HCT116 (cell line): ENCODE results near the gene TGFBR3L.

ENCODE experiments used
- CBX3 ChIP-seq: IDR thresholded peaks from 2 replicates; pipeline ENCODE4 v1.6.1; 2012; ENCODE audit warnings: low read depth
- CEBPB ChIP-seq: IDR thresholded peaks from 2 replicates; pipeline ENCODE4 v1.6.1; 2012; ENCODE audit warnings: low read depth
- POLR2A ChIP-seq: IDR thresholded peaks from 2 replicates; pipeline ENCODE4 v1.7.0; 2011; ENCODE audit warnings: borderline replicate concordance; ENCODE audit not compliant: insufficient read depth, insufficient read length; ENCODE audit errors: extremely low read depth
- POLR2AphosphoS5 ChIP-seq: IDR thresholded peaks from 2 replicates; pipeline ENCODE4 v1.6.1; 2011; ENCODE audit warnings: mild to moderate bottlenecking, low read depth, low read length, moderate library complexity
- RAD21 ChIP-seq: IDR thresholded peaks from 2 replicates; pipeline ENCODE4 v1.6.1; 2012; ENCODE audit warnings: low read depth, mild to moderate bottlenecking
- SRF ChIP-seq: IDR thresholded peaks from 2 replicates; pipeline ENCODE4 v1.6.1; 2012; ENCODE audit warnings: low read depth
- TF ChIP-seq, protein P1 (sequence below), 3 experiments: fragments of 200-600 bp in 1 of 3; sonication (generic) in 1 of 3; IDR thresholded peaks in 2 of 3; conservative IDR thresholded peaks in 1 of 3; 2 replicates each; pipeline ENCODE4 v1.5.1; 2012 to 2017; ENCODE audit warnings: low read depth in 2 of 3, low read length in 2 of 3, antibody characterized with exemption in 1 of 3, borderline replicate concordance in 1 of 3, control low read depth in 1 of 3, mild to moderate bottlenecking in 1 of 3, mixed read lengths in 1 of 3, mixed run types in 1 of 3, moderate library complexity in 1 of 3; ENCODE audit not compliant: insufficient read depth in 1 of 3
- TF ChIP-seq, protein P2 (sequence below): IDR thresholded peaks from 2 replicates; pipeline ENCODE4 v1.6.1; 2011; ENCODE audit warnings: mild to moderate bottlenecking, low read length, moderate library complexity; ENCODE audit not compliant: insufficient replicate concordance; ENCODE audit errors: extremely low read depth

GRCh38 chr19:7961920-7962626 lies 47.4 kb downstream of the TGFBR3L start:
- TF ChIP-seq, protein P1, sequence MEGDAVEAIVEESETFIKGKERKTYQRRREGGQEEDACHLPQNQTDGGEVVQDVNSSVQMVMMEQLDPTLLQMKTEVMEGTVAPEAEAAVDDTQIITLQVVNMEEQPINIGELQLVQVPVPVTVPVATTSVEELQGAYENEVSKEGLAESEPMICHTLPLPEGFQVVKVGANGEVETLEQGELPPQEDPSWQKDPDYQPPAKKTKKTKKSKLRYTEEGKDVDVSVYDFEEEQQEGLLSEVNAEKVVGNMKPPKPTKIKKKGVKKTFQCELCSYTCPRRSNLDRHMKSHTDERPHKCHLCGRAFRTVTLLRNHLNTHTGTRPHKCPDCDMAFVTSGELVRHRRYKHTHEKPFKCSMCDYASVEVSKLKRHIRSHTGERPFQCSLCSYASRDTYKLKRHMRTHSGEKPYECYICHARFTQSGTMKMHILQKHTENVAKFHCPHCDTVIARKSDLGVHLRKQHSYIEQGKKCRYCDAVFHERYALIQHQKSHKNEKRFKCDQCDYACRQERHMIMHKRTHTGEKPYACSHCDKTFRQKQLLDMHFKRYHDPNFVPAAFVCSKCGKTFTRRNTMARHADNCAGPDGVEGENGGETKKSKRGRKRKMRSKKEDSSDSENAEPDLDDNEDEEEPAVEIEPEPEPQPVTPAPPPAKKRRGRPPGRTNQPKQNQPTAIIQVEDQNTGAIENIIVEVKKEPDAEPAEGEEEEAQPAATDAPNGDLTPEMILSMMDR (IDR thresholded peaks at IDR 0.05 in 2 of 3, conservative IDR thresholded peaks at IDR 0.05 in 1 of 3; ENCODE audit: borderline replicate concordance in 1 of 3, insufficient read depth in 1 of 3, low read depth in 2 of 3, low read length in 2 of 3) = no peak
- no peak for TF ChIP-seq SRF
- TF ChIP-seq POLR2AphosphoS5 = no peak
- TF ChIP-seq RAD21 = no peak
- no peak for TF ChIP-seq CBX3
- TF ChIP-seq, protein P2, sequence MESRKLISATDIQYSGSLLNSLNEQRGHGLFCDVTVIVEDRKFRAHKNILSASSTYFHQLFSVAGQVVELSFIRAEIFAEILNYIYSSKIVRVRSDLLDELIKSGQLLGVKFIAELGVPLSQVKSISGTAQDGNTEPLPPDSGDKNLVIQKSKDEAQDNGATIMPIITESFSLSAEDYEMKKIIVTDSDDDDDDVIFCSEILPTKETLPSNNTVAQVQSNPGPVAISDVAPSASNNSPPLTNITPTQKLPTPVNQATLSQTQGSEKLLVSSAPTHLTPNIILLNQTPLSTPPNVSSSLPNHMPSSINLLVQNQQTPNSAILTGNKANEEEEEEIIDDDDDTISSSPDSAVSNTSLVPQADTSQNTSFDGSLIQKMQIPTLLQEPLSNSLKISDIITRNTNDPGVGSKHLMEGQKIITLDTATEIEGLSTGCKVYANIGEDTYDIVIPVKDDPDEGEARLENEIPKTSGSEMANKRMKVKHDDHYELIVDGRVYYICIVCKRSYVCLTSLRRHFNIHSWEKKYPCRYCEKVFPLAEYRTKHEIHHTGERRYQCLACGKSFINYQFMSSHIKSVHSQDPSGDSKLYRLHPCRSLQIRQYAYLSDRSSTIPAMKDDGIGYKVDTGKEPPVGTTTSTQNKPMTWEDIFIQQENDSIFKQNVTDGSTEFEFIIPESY = no peak
- TF ChIP-seq CEBPB = no peak
- no peak for TF ChIP-seq POLR2A
